Liver (tissue), 9 donors: ENCODE measurements around the gene SHISA4. TPM values are rescaled to one million over a fixed set of nuclear protein-coding genes. Genes with fewer than 3 reads are reported as not detected.

Source experiments
- DNase-seq: peaks from one replicate; pipeline ENCODE4 v3.0.0-alpha.2; 2017; ENCODE audit warnings: low spot score
- H3K27ac ChIP-seq, 2 donors: one replicate each; pipeline ENCODE4 v1.7.0; 2013; ENCODE audit warnings: inconsistent platforms in 2 of 2, low read length in 2 of 2, control low read depth in 1 of 2, low read depth in 1 of 2, mild to moderate bottlenecking in 1 of 2
- H3K27me3 ChIP-seq, 4 donors: one replicate each; pipeline versions ENCODE4 v1.6.1 to v1.7.0; 2013; ENCODE audit warnings: low read length in 3 of 4, inconsistent platforms in 1 of 4, mild to moderate bottlenecking in 1 of 4, moderate library complexity in 1 of 4; ENCODE audit not compliant: control insufficient read depth in 4 of 4, insufficient read depth in 4 of 4
- H3K36me3 ChIP-seq, 4 donors: one replicate each; pipeline versions ENCODE4 v1.6.1 to v1.7.0; 2013; ENCODE audit warnings: low read length in 3 of 4, mild to moderate bottlenecking in 3 of 4, low read depth in 1 of 4, moderate library complexity in 1 of 4; ENCODE audit not compliant: control insufficient read depth in 4 of 4, insufficient read depth in 3 of 4
- H3K4me1 ChIP-seq, 4 donors: one replicate each; pipeline versions ENCODE4 v1.6.1 to v1.7.0; 2013; ENCODE audit warnings: low read length in 3 of 4, mild to moderate bottlenecking in 3 of 4, moderate library complexity in 1 of 4; ENCODE audit not compliant: control insufficient read depth in 4 of 4, insufficient read depth in 4 of 4
- H3K4me3 ChIP-seq, 3 donors: one replicate each; pipeline versions ENCODE4 v1.6.1 to v1.7.0; 2013; ENCODE audit warnings: low read length in 3 of 3, control low read depth in 1 of 3, low read depth in 1 of 3, mild to moderate bottlenecking in 1 of 3
- H3K9ac ChIP-seq, 2 donors: one replicate each; pipeline ENCODE4 v1.7.0; 2013; ENCODE audit warnings: low read length in 2 of 2, mild to moderate bottlenecking in 2 of 2, moderate library complexity in 2 of 2, control low read depth in 1 of 2, low read depth in 1 of 2
- H3K9me3 ChIP-seq, 4 donors: one replicate each; pipeline versions ENCODE4 v1.6.1 to v1.7.0; 2013; ENCODE audit warnings: low read length in 3 of 4; ENCODE audit not compliant: control insufficient read depth in 4 of 4
- EGR1 ChIP-seq, 2 donors: IDR thresholded peaks; 2 replicates each; pipeline ENCODE4 v1.6.1; 2016 to 2018; ENCODE audit warnings: antibody characterized with exemption in 2 of 2, low read depth in 2 of 2
- FOXA1 ChIP-seq: IDR thresholded peaks from 2 replicates; pipeline ENCODE4 v1.6.1; 2016; ENCODE audit warnings: antibody characterized with exemption
- FOXA2 ChIP-seq: IDR thresholded peaks from 2 replicates; pipeline ENCODE4 v1.6.1; 2016; ENCODE audit warnings: antibody characterized with exemption
- GABPA ChIP-seq, 2 donors: IDR thresholded peaks in 1 of 2; conservative IDR thresholded peaks in 1 of 2; 2 replicates each; pipeline ENCODE4 v1.6.1; 2016; ENCODE audit warnings: antibody characterized with exemption in 2 of 2, mild to moderate bottlenecking in 1 of 2, moderate library complexity in 1 of 2
- HNF4A ChIP-seq, 2 donors: conservative IDR thresholded peaks; 2 replicates each; pipeline ENCODE4 v1.6.1; 2016; ENCODE audit warnings: antibody characterized with exemption in 2 of 2, mild to moderate bottlenecking in 2 of 2
- HNF4G ChIP-seq: IDR thresholded peaks from 2 replicates; pipeline ENCODE4 v1.6.1; 2016; ENCODE audit warnings: antibody characterized with exemption
- JUND ChIP-seq, 2 donors: IDR thresholded peaks; 2 replicates each; pipeline ENCODE4 v1.6.1; 2016; ENCODE audit warnings: antibody characterized with exemption in 2 of 2
- RXRA ChIP-seq, 2 donors: IDR thresholded peaks; 2 replicates each; pipeline ENCODE4 v1.6.1; 2017 to 2018; ENCODE audit warnings: antibody characterized with exemption in 2 of 2, mild to moderate bottlenecking in 1 of 2
- SP1 ChIP-seq: IDR thresholded peaks from 2 replicates; pipeline ENCODE4 v1.6.1; 2018; ENCODE audit warnings: antibody characterized with exemption, mild to moderate bottlenecking
- TAF1 ChIP-seq: conservative IDR thresholded peaks from 2 replicates; pipeline ENCODE4 v1.6.1; 2016; ENCODE audit warnings: antibody characterized with exemption, mild to moderate bottlenecking
- YY1 ChIP-seq: IDR thresholded peaks from 2 replicates; pipeline ENCODE4 v1.6.1; 2016; ENCODE audit warnings: antibody characterized with exemption, mild to moderate bottlenecking
- WGBS: extraction: QIAGEN DNeasy Blood & Tissue Kit; methylation state at CpG from one replicate; pipeline ENCODE4 v1.1.7; 2013; 5-methylcytosine and 5-hydroxymethylcytosine counted together
- polyA plus RNA-seq, 2 donors: library from polyadenylated mRNA; stranded (reverse) in 1 of 2; unstranded in 1 of 2; fragments of 200-250 nt in 1 of 2; fragments of >200 nt in 1 of 2; fragmentation: Nextera tagmentation in 1 of 2; extraction: Ambion mirVana in 1 of 2; gene quantifications; one replicate each; pipeline versions ENCODE4 v1.2.1 to v1.2.3, GENCODE V29; 2013 to 2015
- total RNA-seq, 2 donors: library from RNA; depleted of rRNA; stranded (reverse); fragments of >200 nt; gene quantifications; one replicate each; pipeline ENCODE4 v1.2.3, GENCODE V29; 2014
- TF ChIP-seq, protein P1 (sequence below): IDR thresholded peaks from 2 replicates; pipeline ENCODE4 v1.6.1; 2016; ENCODE audit warnings: antibody characterized with exemption
- TF ChIP-seq, protein P2 (sequence below): IDR thresholded peaks from 2 replicates; pipeline ENCODE4 v1.6.1; 2016; ENCODE audit warnings: antibody characterized with exemption, mild to moderate bottlenecking
- TF ChIP-seq, protein P3 (sequence below): fragments of 150-350 bp; IDR thresholded peaks from 2 replicates; pipeline ENCODE4 v1.5.1; 2017; ENCODE audit warnings: improper control_type of control experiment, low read depth, low read length; ENCODE audit not compliant: missing input control
- TF ChIP-seq, protein P4 (sequence below): IDR thresholded peaks from 2 replicates; pipeline ENCODE4 v1.6.1; 2016; ENCODE audit warnings: antibody characterized with exemption
- donor health status: healthy.
- donor health status: healthy.
- donor health status: healthy.
- donor health status: healthy.
- donor health status: healthy.

Gene SHISA4
- total and polyA plus RNA-seq, 4 donors: 0.47 to 4.1 (median 2.1) TPM

DNA sequence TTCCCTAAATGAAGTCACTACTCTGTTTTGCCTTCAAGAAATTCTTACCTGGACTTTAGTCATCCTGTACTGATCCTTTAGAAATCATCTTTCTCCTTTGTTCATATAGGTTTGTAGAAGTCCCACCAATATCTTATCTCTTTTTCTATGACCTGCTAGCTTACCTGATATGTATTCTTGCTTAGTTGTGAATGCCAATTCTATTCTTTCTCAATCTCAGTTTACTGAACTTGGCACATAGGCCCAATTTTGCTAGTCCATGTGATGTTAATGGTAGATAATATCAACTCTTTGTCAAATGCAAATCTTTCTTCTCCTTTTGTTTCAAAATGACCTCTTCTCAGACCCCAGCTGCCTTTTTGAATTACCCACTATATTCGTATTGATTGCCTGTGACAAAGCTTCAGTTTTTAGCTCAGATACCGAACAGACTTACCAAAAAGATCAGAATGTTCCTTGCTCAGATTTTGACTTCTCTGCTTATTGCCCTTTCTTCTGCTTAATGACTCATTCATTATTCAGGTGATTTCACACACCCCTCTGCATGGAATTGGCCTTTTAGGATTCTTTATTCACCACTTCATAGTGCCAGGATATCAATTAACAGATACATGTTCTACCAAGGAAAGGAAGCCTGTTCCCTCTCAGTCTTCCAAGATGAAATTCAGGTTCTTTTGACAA is 39.2 kb upstream of the SHISA4 start:
- H3K4me1 ChIP-seq: peaks cover 12 to 34% (median 27%) of the 10 kb centered on the region in 4 donors
- no peaks in the 10 kb centered on the region for H3K9me3 ChIP-seq
- H3K27me3 ChIP-seq: no peaks in the 10 kb centered on the region
- 73% methylated on average over 2 of the region's 2 CpGs for WGBS
- no peak for DNase-seq
- no peak overlapping the region for H3K9ac ChIP-seq
- no peak for TF ChIP-seq FOXA1
- TF ChIP-seq SP1: peak; percentile 13
- peak in 1 of 2 donors; percentile 21 for TF ChIP-seq RXRA (IDR thresholded peaks at IDR 0.05)
- TF ChIP-seq YY1: peak; percentile 19
- peak; percentile 22 to 41 for TF ChIP-seq HNF4A (conservative IDR thresholded peaks at IDR 0.05)
- TF ChIP-seq, protein P1, sequence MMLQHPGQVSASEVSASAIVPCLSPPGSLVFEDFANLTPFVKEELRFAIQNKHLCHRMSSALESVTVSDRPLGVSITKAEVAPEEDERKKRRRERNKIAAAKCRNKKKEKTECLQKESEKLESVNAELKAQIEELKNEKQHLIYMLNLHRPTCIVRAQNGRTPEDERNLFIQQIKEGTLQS: no peak
- TF ChIP-seq, protein P2, sequence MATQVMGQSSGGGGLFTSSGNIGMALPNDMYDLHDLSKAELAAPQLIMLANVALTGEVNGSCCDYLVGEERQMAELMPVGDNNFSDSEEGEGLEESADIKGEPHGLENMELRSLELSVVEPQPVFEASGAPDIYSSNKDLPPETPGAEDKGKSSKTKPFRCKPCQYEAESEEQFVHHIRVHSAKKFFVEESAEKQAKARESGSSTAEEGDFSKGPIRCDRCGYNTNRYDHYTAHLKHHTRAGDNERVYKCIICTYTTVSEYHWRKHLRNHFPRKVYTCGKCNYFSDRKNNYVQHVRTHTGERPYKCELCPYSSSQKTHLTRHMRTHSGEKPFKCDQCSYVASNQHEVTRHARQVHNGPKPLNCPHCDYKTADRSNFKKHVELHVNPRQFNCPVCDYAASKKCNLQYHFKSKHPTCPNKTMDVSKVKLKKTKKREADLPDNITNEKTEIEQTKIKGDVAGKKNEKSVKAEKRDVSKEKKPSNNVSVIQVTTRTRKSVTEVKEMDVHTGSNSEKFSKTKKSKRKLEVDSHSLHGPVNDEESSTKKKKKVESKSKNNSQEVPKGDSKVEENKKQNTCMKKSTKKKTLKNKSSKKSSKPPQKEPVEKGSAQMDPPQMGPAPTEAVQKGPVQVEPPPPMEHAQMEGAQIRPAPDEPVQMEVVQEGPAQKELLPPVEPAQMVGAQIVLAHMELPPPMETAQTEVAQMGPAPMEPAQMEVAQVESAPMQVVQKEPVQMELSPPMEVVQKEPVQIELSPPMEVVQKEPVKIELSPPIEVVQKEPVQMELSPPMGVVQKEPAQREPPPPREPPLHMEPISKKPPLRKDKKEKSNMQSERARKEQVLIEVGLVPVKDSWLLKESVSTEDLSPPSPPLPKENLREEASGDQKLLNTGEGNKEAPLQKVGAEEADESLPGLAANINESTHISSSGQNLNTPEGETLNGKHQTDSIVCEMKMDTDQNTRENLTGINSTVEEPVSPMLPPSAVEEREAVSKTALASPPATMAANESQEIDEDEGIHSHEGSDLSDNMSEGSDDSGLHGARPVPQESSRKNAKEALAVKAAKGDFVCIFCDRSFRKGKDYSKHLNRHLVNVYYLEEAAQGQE: no peak
- TF ChIP-seq JUND (IDR thresholded peaks at IDR 0.05): no peak
- peaks cover 1 to 27% (median 20%) of the 10 kb centered on the region in 4 donors for H3K36me3 ChIP-seq
- peak overlapping the region; percentile 22 to 39 for H3K27ac ChIP-seq
- no peak overlapping the region for H3K4me3 ChIP-seq

DNA sequence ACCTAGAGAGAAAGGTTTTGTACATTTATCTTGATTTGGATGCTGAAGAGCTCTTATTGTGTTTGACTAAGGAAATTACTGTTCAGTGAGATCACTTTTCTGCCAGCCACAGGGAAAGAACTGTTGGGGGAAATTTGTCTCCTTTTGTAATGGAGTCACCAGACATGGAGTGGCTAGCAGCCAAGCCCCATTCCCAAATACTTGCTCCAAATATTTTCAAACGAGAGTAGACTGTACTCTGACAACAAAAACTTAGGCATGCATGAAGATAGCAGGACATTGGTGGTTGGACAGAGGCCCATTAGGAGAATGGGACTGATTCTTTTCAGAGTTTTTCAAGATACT is 38.7 kb upstream of the SHISA4 start:
- no peaks in the 10 kb centered on the region for H3K27me3 ChIP-seq
- H3K9ac ChIP-seq: no peak overlapping the region
- peaks cover 2 to 32% (median 25%) of the 10 kb centered on the region in 4 donors for H3K36me3 ChIP-seq
- no peak overlapping the region for H3K4me3 ChIP-seq
- TF ChIP-seq SP1: no peak
- no peak for TF ChIP-seq FOXA1
- TF ChIP-seq RXRA (IDR thresholded peaks at IDR 0.05): no peak
- TF ChIP-seq, protein P3, sequence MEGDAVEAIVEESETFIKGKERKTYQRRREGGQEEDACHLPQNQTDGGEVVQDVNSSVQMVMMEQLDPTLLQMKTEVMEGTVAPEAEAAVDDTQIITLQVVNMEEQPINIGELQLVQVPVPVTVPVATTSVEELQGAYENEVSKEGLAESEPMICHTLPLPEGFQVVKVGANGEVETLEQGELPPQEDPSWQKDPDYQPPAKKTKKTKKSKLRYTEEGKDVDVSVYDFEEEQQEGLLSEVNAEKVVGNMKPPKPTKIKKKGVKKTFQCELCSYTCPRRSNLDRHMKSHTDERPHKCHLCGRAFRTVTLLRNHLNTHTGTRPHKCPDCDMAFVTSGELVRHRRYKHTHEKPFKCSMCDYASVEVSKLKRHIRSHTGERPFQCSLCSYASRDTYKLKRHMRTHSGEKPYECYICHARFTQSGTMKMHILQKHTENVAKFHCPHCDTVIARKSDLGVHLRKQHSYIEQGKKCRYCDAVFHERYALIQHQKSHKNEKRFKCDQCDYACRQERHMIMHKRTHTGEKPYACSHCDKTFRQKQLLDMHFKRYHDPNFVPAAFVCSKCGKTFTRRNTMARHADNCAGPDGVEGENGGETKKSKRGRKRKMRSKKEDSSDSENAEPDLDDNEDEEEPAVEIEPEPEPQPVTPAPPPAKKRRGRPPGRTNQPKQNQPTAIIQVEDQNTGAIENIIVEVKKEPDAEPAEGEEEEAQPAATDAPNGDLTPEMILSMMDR: no peak
- TF ChIP-seq HNF4G: no peak
- TF ChIP-seq, protein P2: no peak
- TF ChIP-seq FOXA2: no peak
- TF ChIP-seq GABPA (IDR thresholded peaks at IDR 0.05 in 1 of 2, conservative IDR thresholded peaks at IDR 0.05 in 1 of 2): no peak
- TF ChIP-seq, protein P1: no peak
- no peak for TF ChIP-seq TAF1
- TF ChIP-seq, protein P4, sequence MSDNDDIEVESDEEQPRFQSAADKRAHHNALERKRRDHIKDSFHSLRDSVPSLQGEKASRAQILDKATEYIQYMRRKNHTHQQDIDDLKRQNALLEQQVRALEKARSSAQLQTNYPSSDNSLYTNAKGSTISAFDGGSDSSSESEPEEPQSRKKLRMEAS: no peak
- TF ChIP-seq EGR1 (IDR thresholded peaks at IDR 0.05; ENCODE audit: low read depth in 2 of 2): no peak
- peak overlapping the region; percentile 22 to 39 for H3K27ac ChIP-seq
- no peak for DNase-seq
- WGBS: 22% methylated on average over 1 of the region's 1 CpG
- no peaks in the 10 kb centered on the region for H3K9me3 ChIP-seq
- H3K4me1 ChIP-seq: peaks cover 12 to 34% (median 27%) of the 10 kb centered on the region in 4 donors
